ENCODE measurements around the gene GPATCH8. TPM values are rescaled to one million over a fixed set of nuclear protein-coding genes. Genes with fewer than 3 reads are reported as not detected.
"Not testable (repeated sequence)": the region's sequence is repeated elsewhere in the genome, so short reads cannot be mapped to it uniquely, and the experiment has no call there.

Gene GPATCH8
- total RNA-seq, 1 donor from 2014 or later = 39.0 TPM

DNA sequence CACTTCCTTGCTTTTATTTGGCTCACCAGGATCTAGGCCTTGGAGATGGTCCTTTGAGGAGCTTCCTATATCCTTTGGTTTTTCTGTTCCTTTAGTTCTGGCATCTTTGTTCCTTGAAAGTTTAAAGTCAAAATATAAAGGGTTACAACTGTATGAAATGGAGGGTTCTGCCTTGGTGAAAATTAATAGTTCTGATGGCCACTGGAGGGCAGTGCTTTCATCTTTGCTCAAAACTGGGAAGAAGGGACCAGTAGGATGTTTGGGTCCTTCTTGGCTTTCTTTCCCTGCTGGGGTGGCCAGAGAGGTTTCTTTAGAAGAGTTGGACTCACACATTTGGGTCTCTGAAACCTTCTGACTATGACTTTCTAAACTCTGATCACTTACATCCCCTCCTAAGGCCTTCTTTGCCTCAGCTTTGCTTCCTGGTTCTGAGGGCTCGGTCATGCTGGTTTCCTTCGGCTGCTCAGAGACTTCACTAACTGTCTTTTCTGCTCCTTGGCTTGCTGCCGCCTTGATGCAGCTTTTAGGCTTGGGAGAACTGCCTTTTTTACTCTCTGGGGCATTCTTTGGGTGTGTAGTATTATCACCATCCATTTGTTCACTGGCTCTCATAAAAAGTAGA is 102.9 kb downstream of the GPATCH8 start:
- Histone ChIP-seq H3K27me3 (no peaks in the 10 kb centered on the region), H3K4me3 (no peak overlapping the region), H3K9me3 (no peaks in the 10 kb centered on the region), H3K4me1 (no peaks in the 10 kb centered on the region), H3K27ac (no peak overlapping the region), H3K36me3 (peaks cover 0 to 64% of the 10 kb centered on the region in 2 donors)
- intact Hi-C loops (cut with DNase I) = no loop called here
- TF ChIP-seq, protein P1, sequence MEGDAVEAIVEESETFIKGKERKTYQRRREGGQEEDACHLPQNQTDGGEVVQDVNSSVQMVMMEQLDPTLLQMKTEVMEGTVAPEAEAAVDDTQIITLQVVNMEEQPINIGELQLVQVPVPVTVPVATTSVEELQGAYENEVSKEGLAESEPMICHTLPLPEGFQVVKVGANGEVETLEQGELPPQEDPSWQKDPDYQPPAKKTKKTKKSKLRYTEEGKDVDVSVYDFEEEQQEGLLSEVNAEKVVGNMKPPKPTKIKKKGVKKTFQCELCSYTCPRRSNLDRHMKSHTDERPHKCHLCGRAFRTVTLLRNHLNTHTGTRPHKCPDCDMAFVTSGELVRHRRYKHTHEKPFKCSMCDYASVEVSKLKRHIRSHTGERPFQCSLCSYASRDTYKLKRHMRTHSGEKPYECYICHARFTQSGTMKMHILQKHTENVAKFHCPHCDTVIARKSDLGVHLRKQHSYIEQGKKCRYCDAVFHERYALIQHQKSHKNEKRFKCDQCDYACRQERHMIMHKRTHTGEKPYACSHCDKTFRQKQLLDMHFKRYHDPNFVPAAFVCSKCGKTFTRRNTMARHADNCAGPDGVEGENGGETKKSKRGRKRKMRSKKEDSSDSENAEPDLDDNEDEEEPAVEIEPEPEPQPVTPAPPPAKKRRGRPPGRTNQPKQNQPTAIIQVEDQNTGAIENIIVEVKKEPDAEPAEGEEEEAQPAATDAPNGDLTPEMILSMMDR (IDR thresholded peaks at IDR 0.05) = no peak
- no peak for TF ChIP-seq POLR2A (IDR thresholded peaks at IDR 0.05)
- TF ChIP-seq POLR2AphosphoS5 (IDR thresholded peaks at IDR 0.05; ENCODE audit: insufficient read depth in 1 of 2, low read depth in 1 of 2) = no peak
- DNase-seq (ENCODE audit: extremely low spot score in 2 of 2) = no peak

DNA sequence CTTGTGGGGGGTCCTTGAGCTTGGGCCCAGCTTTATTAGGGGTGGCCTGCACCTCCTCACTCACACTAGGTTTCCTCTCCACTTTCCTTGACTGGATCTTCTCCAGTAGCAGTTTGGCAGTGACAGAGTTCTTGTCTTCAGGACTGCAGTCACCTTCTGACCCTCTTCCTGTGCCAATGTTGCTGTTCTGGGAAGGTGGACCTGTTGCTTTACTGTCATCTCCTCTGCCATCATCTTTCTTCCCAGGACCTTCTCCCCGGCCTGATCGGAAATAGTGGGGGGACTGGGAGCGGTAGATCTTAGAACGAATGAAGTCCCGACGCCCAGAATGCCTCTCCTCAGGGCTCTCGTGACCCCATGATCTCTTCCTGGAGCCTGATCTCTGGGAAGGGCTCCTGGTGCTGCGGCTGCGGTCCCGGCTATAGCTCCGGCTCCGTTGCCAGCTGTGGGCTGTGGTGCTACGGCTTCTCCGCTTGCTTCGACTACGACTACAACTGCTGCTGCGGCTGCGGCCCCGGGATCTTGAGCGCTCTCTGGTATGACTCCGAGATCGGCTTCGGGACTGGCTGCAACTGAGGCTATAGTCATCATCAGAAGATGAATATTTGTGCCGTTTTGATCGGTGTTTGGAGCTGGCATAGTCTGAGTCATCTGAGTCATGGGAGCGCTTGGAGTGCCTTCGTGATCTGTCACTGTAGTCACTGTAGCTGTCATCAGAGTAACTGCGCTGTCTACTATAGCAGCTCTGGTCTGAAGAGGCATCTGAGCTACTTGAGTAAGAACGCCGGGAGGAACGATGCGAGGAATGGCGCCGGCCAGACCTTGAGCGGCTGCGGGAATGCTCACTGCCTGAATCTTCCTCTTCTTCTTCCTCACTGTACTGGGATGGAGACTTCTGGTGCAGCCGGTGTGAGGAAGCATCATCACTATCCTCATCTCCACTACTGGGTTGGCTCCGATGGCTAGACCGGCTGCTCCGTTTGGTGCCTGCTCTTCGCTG is 104.2 kb downstream of the GPATCH8 start:
- no peak for DNase-seq (ENCODE audit: extremely low spot score in 2 of 2)
- TF ChIP-seq POLR2AphosphoS5 (IDR thresholded peaks at IDR 0.05; ENCODE audit: insufficient read depth in 1 of 2, low read depth in 1 of 2) = peak in 1 of 2 donors; percentile 22
- TF ChIP-seq POLR2A (IDR thresholded peaks at IDR 0.05) = no peak
- no peak overlapping the region for H3K27ac ChIP-seq
- no peak overlapping the region for H3K4me3 ChIP-seq
- H3K27me3 ChIP-seq = no peaks in the 10 kb centered on the region
- H3K4me1 ChIP-seq = no peaks in the 10 kb centered on the region
- no peaks in the 10 kb centered on the region for H3K9me3 ChIP-seq
- intact Hi-C loops (cut with DNase I) = no loop called here
- peaks cover 0 to 56% of the 10 kb centered on the region in 2 donors for H3K36me3 ChIP-seq

DNA sequence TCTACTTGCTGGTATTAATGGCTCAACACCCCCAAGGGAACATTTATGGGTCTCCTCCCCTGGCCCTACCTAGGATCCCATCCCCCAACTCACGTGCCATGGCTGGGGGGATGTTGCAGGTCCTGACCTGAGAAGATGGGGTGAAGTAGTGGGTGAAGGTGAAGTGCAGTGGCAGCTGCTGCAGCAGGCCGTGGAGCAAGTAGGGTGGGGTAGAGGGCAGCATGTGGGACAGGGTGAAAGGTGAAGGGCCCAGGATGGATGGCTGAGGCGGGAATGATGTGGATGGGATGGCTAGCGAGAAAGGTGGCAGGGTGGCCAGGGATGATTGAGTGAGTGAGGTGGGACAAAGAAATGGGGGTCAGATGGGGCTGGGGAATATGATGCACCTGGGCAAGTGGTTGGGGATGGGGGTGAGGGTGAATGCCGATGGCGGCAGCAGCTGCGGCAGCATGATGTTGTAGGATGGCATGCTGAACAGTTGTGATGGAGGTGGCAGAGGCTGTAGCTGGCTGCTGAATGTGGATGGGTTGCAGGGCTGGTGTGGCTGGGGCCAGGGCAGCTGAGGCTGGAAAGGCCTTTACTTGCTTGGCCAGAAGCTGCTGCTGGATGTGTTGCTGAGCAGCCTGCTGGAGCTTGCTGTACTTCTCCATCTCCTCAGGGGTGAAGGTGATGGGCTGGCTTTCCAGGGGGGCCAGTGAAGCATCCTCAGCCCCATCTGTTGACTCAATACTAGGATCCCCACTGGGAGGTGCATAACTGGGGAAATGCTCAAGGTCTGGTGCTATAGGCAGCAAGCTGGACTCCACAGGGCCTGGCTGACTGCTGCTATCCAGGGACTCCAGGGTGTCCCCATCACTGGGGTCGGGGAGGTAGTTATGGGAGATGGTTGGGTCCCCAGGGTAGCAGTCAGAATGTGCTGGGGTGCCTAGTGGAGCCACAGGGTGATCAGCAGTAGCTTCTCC is 105.4 kb downstream of the GPATCH8 start:
- Histone ChIP-seq H3K9me3 (no peaks in the 10 kb centered on the region), H3K4me1 (no peaks in the 10 kb centered on the region), H3K36me3 (peaks cover 0 to 45% of the 10 kb centered on the region in 2 donors), H3K27me3 (no peaks in the 10 kb centered on the region), H3K27ac (no peak overlapping the region), H3K4me3 (no peak overlapping the region)
- peak in 1 of 2 donors; percentile 12 for TF ChIP-seq POLR2AphosphoS5 (IDR thresholded peaks at IDR 0.05; ENCODE audit: insufficient read depth in 1 of 2, low read depth in 1 of 2)
- no peak for TF ChIP-seq POLR2A (IDR thresholded peaks at IDR 0.05)
- intact Hi-C loops (cut with DNase I) = no loop called here
- DNase-seq (ENCODE audit: extremely low spot score in 2 of 2) = no peak

DNA sequence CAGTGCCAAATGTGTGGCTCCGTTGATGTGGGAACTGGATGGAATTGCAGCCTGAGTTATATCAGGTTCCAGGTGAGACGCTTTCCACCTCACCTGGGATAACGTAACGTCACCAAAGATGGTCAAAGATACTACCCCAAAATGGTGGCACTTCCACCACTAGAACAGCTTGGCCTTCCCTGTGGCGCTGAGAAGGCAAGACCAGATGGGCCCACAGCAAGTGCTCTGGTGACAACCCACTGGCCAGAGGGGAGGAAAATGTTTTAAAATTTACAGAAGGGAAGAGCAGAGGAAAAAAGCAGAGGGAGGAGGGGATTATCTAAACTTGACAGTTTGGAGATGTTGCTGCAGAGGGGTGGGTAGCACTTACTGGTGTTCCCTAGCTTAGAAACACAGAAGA is 106.3 kb downstream of the GPATCH8 start:
- intact Hi-C loops (cut with DNase I) = no loop called here
- H3K27me3 ChIP-seq = no peaks in the 10 kb centered on the region
- DNase-seq (ENCODE audit: extremely low spot score in 2 of 2) = no peak
- H3K27ac ChIP-seq = no peak overlapping the region
- peaks cover 0 to 39% of the 10 kb centered on the region in 2 donors for H3K36me3 ChIP-seq
- TF ChIP-seq, protein P1 (IDR thresholded peaks at IDR 0.05) = no peak
- no peaks in the 10 kb centered on the region for H3K4me1 ChIP-seq
- H3K9me3 ChIP-seq = no peaks in the 10 kb centered on the region
- H3K4me3 ChIP-seq = no peak overlapping the region

DNA sequence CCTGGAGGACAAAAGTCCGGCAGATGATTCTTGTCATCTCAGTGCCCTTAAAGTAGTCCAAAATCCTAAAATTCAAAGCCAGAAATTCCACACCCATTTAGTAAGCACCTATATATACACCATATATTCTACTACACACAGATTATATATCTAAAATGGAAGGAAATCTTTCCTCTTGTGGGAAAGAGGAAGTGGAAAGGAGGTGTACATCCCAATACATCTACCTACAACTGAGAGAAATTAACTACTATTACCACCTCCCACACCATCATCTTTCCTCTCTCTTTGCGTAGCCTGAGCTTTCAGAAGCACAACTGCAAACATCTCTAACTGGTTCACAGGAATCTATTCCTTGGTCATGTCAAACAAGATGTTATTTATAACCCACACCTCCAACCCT is 108.4 kb downstream of the GPATCH8 start:
- intact Hi-C loops (cut with DNase I) = no loop called here
- Histone ChIP-seq H3K27me3 (no peaks in the 10 kb centered on the region), H3K36me3 (peaks cover 0 to 18% of the 10 kb centered on the region in 2 donors), H3K4me1 (no peaks in the 10 kb centered on the region), H3K4me3 (no peak overlapping the region), H3K27ac (no peak overlapping the region), H3K9me3 (no peaks in the 10 kb centered on the region)
- no peak for DNase-seq (ENCODE audit: extremely low spot score in 2 of 2)
- TF ChIP-seq POLR2A (IDR thresholded peaks at IDR 0.05) (no peak), POLR2AphosphoS5 (IDR thresholded peaks at IDR 0.05; ENCODE audit: insufficient read depth in 1 of 2, low read depth in 1 of 2) (no peak)
- TF ChIP-seq, protein P1 (IDR thresholded peaks at IDR 0.05) = no peak

DNA sequence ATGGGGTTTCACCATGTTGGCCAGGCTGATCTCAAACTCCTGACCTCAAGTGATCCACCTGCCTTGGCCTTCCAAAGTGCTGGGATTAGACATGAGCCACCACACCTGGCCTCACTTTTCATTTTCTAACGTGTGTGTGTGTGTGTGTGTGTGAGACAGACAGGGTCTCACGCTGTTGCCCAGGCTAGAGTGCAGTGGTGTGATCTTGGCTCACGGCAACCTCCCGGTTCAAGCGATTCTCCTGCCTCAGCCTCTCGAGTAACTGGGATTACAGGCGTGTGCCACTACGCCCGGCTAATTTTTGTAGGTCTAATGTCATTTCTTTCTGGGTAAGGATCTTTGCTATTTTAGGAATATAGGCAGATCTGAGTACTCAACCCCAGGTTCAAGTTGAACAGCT is 109.1 kb downstream of the GPATCH8 start:
- H3K27ac ChIP-seq; H3K4me3 ChIP-seq; DNase-seq (ENCODE audit: extremely low spot score in 2 of 2); intact Hi-C loops (cut with DNase I); H3K4me1 ChIP-seq; H3K27me3 ChIP-seq; H3K9me3 ChIP-seq: not testable (repeated sequence)
- peaks cover 0 to 11% of the 10 kb centered on the region in 2 donors for H3K36me3 ChIP-seq
